AG09319 (cell line): ENCODE results near the gene ANKRD23.

ENCODE experiments used
- DNase-seq: peaks from one replicate; pipeline ENCODE4 v3.0.0-alpha.2; 2010; ENCODE audit warnings: low read depth; ENCODE audit errors: extremely low read depth
- TF ChIP-seq, protein P1 (sequence below): IDR thresholded peaks from 2 replicates; pipeline ENCODE4 v1.5.1; 2011; ENCODE audit warnings: low read depth, mild to moderate bottlenecking, inconsistent platforms, low read length, moderate library complexity

Gene ANKRD23

DNA sequence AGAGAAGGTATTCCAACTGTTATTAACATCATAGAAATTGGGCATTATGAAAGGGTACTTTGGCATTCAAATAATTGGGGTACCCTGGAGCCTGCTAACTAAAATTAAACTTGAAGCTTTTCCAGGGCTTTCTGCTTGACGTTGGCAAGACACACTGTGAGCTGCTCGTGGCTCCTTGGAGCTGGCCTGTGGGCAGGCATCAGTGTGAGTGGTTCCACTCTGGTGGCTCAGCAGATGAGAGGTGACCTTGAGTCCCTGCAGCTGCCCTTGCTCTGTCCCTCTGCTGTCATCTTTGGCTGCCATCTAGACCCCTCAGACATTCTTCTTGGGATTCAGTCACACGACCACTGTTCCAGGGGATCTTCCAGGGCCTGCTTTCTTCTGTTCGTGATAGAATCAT, 21.0 kb downstream of the ANKRD23 start:
- TF ChIP-seq, protein P1, sequence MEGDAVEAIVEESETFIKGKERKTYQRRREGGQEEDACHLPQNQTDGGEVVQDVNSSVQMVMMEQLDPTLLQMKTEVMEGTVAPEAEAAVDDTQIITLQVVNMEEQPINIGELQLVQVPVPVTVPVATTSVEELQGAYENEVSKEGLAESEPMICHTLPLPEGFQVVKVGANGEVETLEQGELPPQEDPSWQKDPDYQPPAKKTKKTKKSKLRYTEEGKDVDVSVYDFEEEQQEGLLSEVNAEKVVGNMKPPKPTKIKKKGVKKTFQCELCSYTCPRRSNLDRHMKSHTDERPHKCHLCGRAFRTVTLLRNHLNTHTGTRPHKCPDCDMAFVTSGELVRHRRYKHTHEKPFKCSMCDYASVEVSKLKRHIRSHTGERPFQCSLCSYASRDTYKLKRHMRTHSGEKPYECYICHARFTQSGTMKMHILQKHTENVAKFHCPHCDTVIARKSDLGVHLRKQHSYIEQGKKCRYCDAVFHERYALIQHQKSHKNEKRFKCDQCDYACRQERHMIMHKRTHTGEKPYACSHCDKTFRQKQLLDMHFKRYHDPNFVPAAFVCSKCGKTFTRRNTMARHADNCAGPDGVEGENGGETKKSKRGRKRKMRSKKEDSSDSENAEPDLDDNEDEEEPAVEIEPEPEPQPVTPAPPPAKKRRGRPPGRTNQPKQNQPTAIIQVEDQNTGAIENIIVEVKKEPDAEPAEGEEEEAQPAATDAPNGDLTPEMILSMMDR = no peak
- no peak for DNase-seq

DNA sequence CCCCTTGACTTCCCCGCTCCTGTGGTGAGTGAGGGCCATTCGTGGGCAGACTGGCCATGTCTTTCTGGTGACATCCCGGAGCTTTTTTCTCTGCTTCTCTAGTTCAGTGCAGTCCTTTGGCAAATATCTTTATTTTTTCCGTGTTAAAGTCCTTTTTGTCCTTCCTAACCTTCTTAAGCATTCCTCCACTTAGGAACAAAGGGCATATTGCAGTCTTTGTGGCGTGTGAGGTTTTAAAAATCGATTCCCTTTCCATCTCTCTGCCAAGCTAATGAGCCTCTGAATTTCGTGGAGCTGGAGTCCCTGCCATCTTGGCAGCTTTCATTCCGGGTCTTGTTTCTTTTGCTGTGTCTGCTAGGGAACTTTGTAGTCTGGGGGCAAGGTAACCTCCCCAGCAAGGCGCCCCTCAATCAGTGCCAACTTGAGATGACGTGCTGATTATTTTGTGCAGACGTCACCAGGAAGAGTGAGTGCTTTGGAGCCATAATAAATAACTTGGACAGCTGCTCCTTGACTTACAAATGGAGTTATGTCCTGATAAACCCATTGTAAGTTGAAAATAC, 22.6 kb downstream of the ANKRD23 start:
- DNase-seq = no peak
- TF ChIP-seq, protein P1 = no peak

DNA sequence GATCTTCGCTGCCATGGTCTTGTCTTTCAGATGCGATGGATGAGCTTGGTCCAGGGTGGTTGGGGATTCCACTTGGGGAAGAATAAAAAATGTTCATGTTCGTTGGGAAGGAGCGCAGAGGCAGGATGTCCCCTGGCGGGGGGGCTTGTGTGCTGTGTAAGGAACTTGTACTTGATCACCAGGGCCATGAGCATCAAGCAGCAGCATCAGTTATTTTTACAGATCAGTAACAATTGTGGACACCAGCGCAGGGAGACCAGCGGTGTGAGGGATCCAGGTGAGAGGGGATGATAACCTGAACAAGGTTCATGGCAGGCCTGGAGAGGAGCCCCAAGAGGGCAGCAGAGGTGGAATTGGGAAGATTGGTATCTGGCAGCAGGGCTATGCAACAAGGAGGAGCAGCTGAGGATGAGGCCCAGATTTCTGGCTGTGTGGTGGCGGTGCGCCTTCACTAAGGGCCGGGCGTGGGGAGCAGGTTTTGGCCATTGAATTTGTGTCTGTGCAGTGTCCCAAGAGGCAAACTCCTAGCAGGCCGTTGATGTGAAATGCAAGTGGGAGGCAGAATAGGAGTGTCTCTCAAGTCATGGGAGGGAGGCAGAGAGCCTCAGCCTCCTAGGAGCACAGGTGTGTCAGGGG, 23.8 kb downstream of the ANKRD23 start:
- no peak for DNase-seq
- TF ChIP-seq, protein P1 = no peak

DNA sequence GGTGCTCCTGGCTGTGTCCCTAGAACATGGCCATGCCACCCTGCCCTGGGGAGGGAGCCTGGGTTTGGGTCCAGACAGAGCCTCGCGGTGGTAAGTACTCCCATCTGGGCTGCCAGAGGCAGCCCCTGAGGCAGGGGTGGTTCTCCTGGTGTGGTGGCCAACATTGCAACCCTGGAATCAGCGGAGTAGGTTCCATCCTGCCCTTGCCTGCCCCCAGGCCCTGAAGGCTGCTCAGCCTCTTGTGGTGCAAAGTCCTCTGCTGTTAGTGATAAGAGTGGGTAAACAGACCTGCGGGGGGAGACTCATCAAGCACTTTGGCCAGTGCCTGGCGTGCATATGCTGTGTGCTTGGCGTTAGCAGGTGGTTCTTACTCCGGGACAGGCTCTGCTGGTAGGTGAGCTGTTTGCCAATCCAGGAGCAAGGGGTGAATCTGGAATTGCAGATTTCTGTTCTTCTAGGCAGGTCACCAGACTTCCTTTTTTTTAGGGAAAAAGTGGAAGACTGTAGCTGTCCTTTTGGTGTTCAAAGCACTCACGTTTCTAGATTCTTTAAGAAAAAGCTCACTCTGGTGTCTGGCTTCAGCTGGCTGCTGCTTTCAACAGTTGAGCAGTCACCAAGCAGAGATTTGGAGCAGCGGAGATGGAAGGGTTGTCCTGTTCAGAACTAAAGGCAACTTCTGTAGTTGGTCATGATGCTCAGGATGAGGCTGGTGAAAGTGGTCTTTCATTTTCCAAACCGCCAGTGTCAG, 24.5 kb downstream of the ANKRD23 start:
- no peak for DNase-seq
- TF ChIP-seq, protein P1 = no peak

DNA sequence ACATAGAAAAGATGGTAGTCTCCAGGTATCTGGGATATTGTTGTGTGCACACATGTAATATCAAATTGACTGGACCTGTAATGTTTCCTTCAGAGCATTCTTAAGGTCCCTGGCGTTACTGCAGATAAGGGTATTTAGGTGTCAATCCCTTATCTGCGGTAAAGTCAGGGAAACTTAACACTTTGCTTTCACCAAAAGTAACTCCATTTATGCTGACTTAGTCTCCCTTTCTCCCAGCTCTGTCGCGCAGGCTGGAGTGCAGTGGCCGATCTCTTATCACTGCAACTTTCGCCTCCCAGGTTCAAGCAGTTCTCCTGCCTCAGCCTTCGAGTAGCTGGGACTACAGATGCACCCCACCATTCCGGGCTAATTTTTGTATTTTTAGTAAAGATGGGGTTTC, 25.9 kb downstream of the ANKRD23 start:
- TF ChIP-seq, protein P1 = no peak

DNA sequence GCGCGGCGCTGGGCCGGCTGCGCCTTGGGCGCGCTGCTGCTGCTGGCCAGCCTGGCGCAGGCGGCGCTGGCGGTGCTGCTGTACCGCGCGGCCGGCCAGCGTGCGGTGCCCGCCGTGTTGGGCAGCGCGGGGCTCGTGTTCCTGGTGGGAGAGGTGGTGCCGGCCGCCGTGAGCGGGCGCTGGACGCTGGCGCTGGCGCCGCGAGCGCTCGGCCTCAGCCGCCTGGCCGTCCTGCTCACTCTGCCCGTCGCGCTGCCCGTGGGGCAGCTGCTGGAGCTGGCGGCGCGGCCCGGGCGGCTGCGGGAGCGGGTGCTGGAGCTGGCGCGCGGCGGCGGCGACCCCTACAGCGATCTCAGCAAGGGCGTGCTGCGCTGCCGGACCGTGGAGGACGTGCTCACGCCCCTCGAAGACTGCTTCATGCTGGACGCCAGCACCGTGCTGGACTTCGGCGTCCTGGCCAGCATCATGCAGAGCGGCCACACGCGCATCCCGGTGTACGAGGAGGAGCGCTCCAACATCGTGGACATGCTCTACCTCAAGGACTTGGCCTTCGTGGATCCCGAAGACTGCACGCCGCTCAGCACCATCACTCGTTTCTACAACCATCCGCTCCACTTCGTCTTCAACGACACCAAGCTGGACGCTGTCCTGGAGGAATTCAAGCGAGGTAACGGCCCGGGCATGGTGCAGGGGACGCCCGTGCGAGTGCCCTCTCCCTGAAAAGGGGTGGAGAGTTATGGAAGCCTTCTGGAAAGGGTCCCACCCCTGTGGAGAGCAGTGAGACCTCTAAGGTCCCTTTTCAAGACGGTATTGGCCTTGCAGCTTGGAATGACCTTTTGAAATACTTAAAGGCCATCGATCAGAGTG, 26.8 kb downstream of the ANKRD23 start:
- TF ChIP-seq, protein P1 = no peak
- no peak for DNase-seq

More for the DNA sequence above, 25.9 kb downstream of the ANKRD23 start:
- no peak for DNase-seq
